ENCODE results near the gene GPRIN1. TPM values are rescaled to one million over a fixed set of nuclear protein-coding genes. Genes with fewer than 3 reads are reported as not detected.
A peak's percentile ranks its signal among the peaks of the same experiment; 100 is the strongest.

The GPRIN1 gene
- total RNA-seq, 1 donor from 2014 or later: 1.4 TPM

DNA sequence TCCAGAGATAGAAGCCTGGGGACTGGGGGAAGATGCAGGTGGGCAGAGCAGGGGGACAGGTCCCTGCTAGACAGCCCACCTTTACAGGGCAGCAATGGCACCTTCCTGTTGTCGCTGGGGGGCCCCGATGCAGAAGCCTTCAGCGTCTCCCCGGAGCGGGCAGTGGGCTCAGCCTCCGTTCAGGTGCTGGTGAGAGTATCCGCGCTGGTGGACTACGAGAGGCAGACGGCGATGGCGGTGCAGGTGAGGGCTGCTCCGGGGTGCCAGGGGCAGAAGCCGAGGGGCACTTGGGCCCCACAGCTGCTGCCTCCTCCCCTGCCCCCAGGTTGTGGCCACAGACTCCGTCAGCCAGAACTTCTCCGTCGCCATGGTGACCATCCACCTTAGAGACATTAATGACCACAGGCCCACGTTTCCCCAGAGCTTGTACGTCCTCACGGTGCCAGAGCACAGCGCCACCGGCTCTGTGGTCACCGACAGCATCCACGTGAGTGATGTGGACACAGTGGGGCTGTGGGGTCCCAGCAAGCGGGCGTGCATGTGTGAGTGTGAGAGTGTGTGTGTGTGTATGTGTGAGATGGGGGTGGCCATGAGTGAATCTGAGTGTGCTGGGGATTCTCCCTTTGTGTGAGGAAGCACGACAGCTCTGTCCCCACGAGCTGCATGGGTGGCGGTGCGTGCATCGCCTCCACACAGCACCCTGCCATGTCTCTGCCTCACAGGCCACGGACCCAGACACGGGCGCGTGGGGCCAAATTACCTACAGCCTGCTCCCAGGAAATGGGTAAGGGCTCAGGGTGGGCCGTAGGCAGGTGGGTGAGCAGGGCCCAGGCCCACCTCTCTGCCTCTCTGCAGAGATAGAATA, 32.4 kb downstream of the GPRIN1 start:
- DNase-seq: no peak
- TF ChIP-seq, protein P1, sequence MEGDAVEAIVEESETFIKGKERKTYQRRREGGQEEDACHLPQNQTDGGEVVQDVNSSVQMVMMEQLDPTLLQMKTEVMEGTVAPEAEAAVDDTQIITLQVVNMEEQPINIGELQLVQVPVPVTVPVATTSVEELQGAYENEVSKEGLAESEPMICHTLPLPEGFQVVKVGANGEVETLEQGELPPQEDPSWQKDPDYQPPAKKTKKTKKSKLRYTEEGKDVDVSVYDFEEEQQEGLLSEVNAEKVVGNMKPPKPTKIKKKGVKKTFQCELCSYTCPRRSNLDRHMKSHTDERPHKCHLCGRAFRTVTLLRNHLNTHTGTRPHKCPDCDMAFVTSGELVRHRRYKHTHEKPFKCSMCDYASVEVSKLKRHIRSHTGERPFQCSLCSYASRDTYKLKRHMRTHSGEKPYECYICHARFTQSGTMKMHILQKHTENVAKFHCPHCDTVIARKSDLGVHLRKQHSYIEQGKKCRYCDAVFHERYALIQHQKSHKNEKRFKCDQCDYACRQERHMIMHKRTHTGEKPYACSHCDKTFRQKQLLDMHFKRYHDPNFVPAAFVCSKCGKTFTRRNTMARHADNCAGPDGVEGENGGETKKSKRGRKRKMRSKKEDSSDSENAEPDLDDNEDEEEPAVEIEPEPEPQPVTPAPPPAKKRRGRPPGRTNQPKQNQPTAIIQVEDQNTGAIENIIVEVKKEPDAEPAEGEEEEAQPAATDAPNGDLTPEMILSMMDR (IDR thresholded peaks at IDR 0.05): no peak
- Histone ChIP-seq H3K4me1 (no peaks in the 10 kb centered on the region), H3K27me3 (ENCODE audit: low read depth) (no peaks in the 10 kb centered on the region), H3K4me3 (no peak overlapping the region), H3K9me3 (no peaks in the 10 kb centered on the region), H3K27ac (no peak overlapping the region), H3K36me3 (no peaks in the 10 kb centered on the region)
- intact Hi-C loops (cut with DNase I): no loop called here
- no peak for ATAC-seq

GRCh38 chr5:176575488-176576422, 34.2 kb downstream of the GPRIN1 start:
- DNase-seq (no peak), ATAC-seq (no peak)
- H3K4me3 ChIP-seq: no peak overlapping the region
- no peaks in the 10 kb centered on the region for H3K4me1 ChIP-seq
- no peaks in the 10 kb centered on the region for H3K9me3 ChIP-seq
- TF ChIP-seq, protein P1 (IDR thresholded peaks at IDR 0.05): no peak
- intact Hi-C loops (cut with DNase I): no loop called here
- H3K27me3 ChIP-seq (ENCODE audit: low read depth): no peaks in the 10 kb centered on the region
- H3K36me3 ChIP-seq: no peaks in the 10 kb centered on the region
- no peak overlapping the region for H3K27ac ChIP-seq

DNA sequence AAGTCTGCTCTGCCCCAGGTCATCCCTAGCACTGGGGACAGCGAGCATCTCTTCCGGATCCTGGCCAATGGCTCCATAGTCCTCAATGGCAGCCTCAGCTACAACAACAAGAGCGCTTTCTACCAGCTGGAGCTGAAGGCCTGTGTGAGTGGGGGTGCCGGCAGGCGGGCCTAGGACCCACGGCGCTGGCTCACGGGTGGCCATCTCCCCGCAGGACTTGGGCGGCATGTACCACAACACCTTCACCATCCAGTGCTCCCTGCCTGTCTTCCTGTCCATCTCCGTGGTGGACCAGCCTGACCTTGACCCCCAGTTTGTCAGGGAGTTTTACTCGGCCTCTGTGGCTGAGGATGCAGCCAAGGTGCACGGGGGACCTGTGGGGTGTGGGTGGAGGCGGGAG, 34.9 kb downstream of the GPRIN1 start:
- Histone ChIP-seq H3K36me3 (no peaks in the 10 kb centered on the region), H3K4me3 (no peak overlapping the region), H3K9me3 (no peaks in the 10 kb centered on the region), H3K4me1 (no peaks in the 10 kb centered on the region), H3K27me3 (ENCODE audit: low read depth) (peaks cover 6% of the 10 kb centered on the region), H3K27ac (no peak overlapping the region)
- intact Hi-C loops (cut with DNase I): no loop called here
- DNase-seq (no peak), ATAC-seq (no peak)
- TF ChIP-seq, protein P1 (IDR thresholded peaks at IDR 0.05): no peak

GRCh38 chr5:176574297-176574591, 35.7 kb downstream of the GPRIN1 start:
- TF ChIP-seq, protein P1 (IDR thresholded peaks at IDR 0.05): no peak

GRCh38 chr5:176573564-176574296, 36.2 kb downstream of the GPRIN1 start:
- Histone ChIP-seq H3K4me1 (no peaks in the 10 kb centered on the region), H3K4me3 (no peak overlapping the region), H3K36me3 (no peaks in the 10 kb centered on the region), H3K9me3 (no peaks in the 10 kb centered on the region), H3K27ac (no peak overlapping the region), H3K27me3 (ENCODE audit: low read depth) (peaks cover 14% of the 10 kb centered on the region)
- peak; percentile 79 for DNase-seq
- TF ChIP-seq, protein P1 (IDR thresholded peaks at IDR 0.05): peak; percentile 82
- intact Hi-C loops (cut with DNase I): no loop called here
- ATAC-seq: peak; percentile 78 to 80

More at GRCh38 chr5:176574297-176574591, 35.7 kb downstream of the GPRIN1 start:
- Histone ChIP-seq H3K9me3 (no peaks in the 10 kb centered on the region), H3K36me3 (no peaks in the 10 kb centered on the region), H3K27ac (no peak overlapping the region), H3K4me1 (no peaks in the 10 kb centered on the region), H3K27me3 (ENCODE audit: low read depth) (peaks cover 12% of the 10 kb centered on the region), H3K4me3 (no peak overlapping the region)
- no peak for ATAC-seq
- intact Hi-C loops (cut with DNase I): no loop called here
- no peak for DNase-seq

Measured in lower lobe of right lung (tissue), 2 donors.